ENCODE measurements around the gene CES4A. TPM values are rescaled to one million over a fixed set of nuclear protein-coding genes. Genes with fewer than 3 reads are reported as not detected.

The CES4A gene
- total RNA-seq, 1 experiment from 2014 or later: 1.9 TPM

DNA sequence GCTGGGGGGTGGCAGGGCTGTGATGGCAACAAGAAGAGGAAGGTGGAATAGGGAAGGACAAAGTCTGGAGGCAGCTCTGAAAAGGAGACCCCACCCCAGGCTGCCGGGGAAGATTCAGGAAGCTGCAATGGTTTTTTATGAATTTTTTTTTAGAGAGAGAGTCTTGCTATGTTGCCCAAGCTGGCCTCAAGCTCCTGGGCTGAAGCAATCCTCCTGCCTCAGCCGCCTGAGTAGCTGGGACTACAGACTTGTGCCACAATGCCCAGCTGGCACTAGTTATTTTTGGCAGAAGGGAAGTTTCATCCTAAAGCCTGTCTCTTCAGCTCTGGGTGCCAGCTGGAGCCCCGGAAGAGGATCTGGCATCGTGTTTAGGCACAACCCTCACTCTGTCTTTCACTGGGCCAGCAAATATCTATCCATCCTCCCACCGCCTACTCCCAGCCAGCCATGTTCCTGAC is 28.7 kb upstream of the CES4A start:
- Histone ChIP-seq H2AK5ac (ENCODE audit: insufficient read length, low read length) (no peak overlapping the region), H4K5ac (ENCODE audit: insufficient read length, low read depth, low read length) (no peak overlapping the region), H3K79me1 (ENCODE audit: insufficient read depth, low read depth, low read length, poor library complexity, severe bottlenecking) (no peaks in the 10 kb centered on the region), H3K79me2 (ENCODE audit: insufficient read depth, low read length) (no peaks in the 10 kb centered on the region), H3K56ac (ENCODE audit: insufficient read length, low read depth, low read length) (no peak overlapping the region), H3K4me1 (ENCODE audit: insufficient read depth, low read length) (no peaks in the 10 kb centered on the region), H3T11ph (ENCODE audit: low read length) (no peak overlapping the region), H2BK12ac (ENCODE audit: insufficient read length, low read depth, low read length) (no peak overlapping the region), H4K20me1 (ENCODE audit: control insufficient read depth, insufficient read depth, insufficient read length) (no peaks in the 10 kb centered on the region), H3K14ac (ENCODE audit: insufficient read depth, low read length) (no peak overlapping the region), H2BK120ac (ENCODE audit: low read depth, low read length, poor library complexity, severe bottlenecking) (no peak overlapping the region), H4K91ac (ENCODE audit: insufficient read length, low read depth, low read length) (no peak overlapping the region), H4K8ac (replicated peaks; ENCODE audit: insufficient read length, low read depth, low read length) (no peak overlapping the region), H3K27me3 (ENCODE audit: insufficient read depth, low read length) (no peaks in the 10 kb centered on the region), H3K23me2 (ENCODE audit: insufficient read length, low read depth, low read length, poor library complexity, severe bottlenecking) (no peaks in the 10 kb centered on the region), H3K23ac (ENCODE audit: insufficient read length, low read depth, low read length) (no peak overlapping the region), H3K4me2 (ENCODE audit: insufficient read depth, insufficient read length, low read length) (no peak overlapping the region), H3K4ac (ENCODE audit: low read depth, low read length) (no peak overlapping the region), H2BK5ac (ENCODE audit: insufficient read length, low read length) (no peak overlapping the region), H2BK20ac (ENCODE audit: low read depth, low read length, poor library complexity, severe bottlenecking) (no peak overlapping the region), H3K9me3 (ENCODE audit: control insufficient read depth, low read depth, low read length) (no peaks in the 10 kb centered on the region), H3K9ac (ENCODE audit: extremely low read depth, insufficient read length, low read length) (no peak overlapping the region), H3K27ac (ENCODE audit: insufficient read length, low read depth, low read length) (no peak overlapping the region), H2AFZ (ENCODE audit: low read length) (no peak overlapping the region), H2BK15ac (ENCODE audit: low read depth, low read length) (no peak overlapping the region), H3K18ac (ENCODE audit: insufficient read length, low read depth, low read length) (no peak overlapping the region)
- TF ChIP-seq, protein P1, sequence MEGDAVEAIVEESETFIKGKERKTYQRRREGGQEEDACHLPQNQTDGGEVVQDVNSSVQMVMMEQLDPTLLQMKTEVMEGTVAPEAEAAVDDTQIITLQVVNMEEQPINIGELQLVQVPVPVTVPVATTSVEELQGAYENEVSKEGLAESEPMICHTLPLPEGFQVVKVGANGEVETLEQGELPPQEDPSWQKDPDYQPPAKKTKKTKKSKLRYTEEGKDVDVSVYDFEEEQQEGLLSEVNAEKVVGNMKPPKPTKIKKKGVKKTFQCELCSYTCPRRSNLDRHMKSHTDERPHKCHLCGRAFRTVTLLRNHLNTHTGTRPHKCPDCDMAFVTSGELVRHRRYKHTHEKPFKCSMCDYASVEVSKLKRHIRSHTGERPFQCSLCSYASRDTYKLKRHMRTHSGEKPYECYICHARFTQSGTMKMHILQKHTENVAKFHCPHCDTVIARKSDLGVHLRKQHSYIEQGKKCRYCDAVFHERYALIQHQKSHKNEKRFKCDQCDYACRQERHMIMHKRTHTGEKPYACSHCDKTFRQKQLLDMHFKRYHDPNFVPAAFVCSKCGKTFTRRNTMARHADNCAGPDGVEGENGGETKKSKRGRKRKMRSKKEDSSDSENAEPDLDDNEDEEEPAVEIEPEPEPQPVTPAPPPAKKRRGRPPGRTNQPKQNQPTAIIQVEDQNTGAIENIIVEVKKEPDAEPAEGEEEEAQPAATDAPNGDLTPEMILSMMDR (conservative IDR thresholded peaks at IDR 0.05): no peak
- no peak overlapping the region; a peak in 1 of 7 replicates for H3K27ac Mint-ChIP-seq
- peaks cover 4 to 15% of the 10 kb centered on the region in 2 experiments for H3K4me1 Mint-ChIP-seq
- H3K36me3 Mint-ChIP-seq (ENCODE audit: insufficient read depth in 1 of 3, low read depth in 3 of 3): no peaks in the 10 kb centered on the region; a peak in 1 of 7 replicates
- H3K9me3 Mint-ChIP-seq: no peaks in the 10 kb centered on the region
- WGBS (ENCODE audit: extremely low coverage, insufficient read length, low lambda C conversion rate): no CpG with 5 or more reads among the region's 5 CpGs
- no peak overlapping the region for H3K4me3 Mint-ChIP-seq
- DNase-seq: no peak
- H3K27me3 Mint-ChIP-seq (ENCODE audit: low read depth): peaks cover 13% of the 10 kb centered on the region

Measured in H9 (cell line).